Measurements from ENCODE around the gene DLGAP1. TPM values are rescaled to one million over a fixed set of nuclear protein-coding genes. Genes with fewer than 3 reads are reported as not detected.

Gene DLGAP1
- total RNA-seq, 1 donor from 2014 or later: 0.05 TPM

- Mint-ChIP-seq H3K9me3 (ENCODE audit: unreplicated experiment) (no peaks in the 10 kb centered on the region), H3K4me1 (ENCODE audit: unreplicated experiment) (peaks cover 32% of the 10 kb centered on the region), H3K27me3 (ENCODE audit: unreplicated experiment) (no peaks in the 10 kb centered on the region), H3K36me3 (ENCODE audit: unreplicated experiment) (peaks cover 4% of the 10 kb centered on the region), H3K27ac (ENCODE audit: unreplicated experiment) (no peak overlapping the region), H3K4me3 (ENCODE audit: unreplicated experiment) (no peak overlapping the region)
- TF ChIP-seq CTCF (IDR thresholded peaks at IDR 0.05): no peak
- no peak for DNase-seq (ENCODE audit: extremely low spot score, unreplicated experiment)
Measured at GRCh38 chr18:3599861-3600260, 855.2 kb downstream of the DLGAP1 start.

DNA sequence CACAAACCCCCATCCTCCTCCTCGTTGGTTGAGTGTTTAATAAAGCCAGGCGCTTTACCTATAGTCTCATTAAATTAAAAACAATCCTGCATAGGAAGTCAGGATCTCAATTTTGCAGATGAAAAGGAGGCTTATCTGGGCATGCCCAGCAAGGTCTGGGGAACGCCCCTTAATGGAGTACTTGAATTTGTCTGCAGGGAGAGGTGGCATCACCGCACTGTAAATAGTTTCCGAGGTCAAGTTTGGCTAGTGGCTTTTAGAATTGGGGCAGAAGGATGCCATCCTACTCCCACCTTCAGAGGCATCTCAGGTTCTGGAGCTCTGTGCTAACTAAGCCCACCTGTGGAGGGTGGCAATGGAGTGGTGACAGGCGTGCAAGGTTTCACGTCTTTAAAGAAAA lies 855.9 kb downstream of the DLGAP1 start:
- peaks cover 4% of the 10 kb centered on the region for H3K36me3 Mint-ChIP-seq (ENCODE audit: unreplicated experiment)
- no peaks in the 10 kb centered on the region for H3K27me3 Mint-ChIP-seq (ENCODE audit: unreplicated experiment)
- no peaks in the 10 kb centered on the region for H3K9me3 Mint-ChIP-seq (ENCODE audit: unreplicated experiment)
- no peak overlapping the region for H3K27ac Mint-ChIP-seq (ENCODE audit: unreplicated experiment)
- H3K4me3 Mint-ChIP-seq (ENCODE audit: unreplicated experiment): no peak overlapping the region
- no peak for DNase-seq (ENCODE audit: extremely low spot score, unreplicated experiment)
- TF ChIP-seq CTCF (IDR thresholded peaks at IDR 0.05): no peak
- peaks cover 38% of the 10 kb centered on the region for H3K4me1 Mint-ChIP-seq (ENCODE audit: unreplicated experiment)

DNA sequence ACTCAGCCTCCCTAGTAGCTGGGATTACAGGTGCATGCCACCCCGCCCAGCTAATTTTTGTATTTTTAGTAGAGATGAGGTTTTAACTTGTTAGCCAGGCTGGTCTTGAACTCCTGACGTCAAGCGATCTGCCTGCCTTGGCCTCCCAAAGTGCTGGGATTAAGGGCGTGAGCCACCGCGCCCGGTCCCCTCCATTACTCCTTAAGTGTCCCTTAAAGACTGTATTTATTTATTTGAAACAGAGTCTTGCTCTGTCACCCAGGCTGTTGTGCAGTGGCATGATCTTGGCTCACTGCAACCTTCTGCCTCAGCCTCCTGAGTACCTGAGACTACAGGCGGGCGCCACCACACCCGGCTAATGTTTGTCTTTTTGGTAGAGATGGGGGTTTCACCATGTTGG lies 856.5 kb downstream of the DLGAP1 start:
- Mint-ChIP-seq H3K4me1 (ENCODE audit: unreplicated experiment) (peaks cover 42% of the 10 kb centered on the region), H3K36me3 (ENCODE audit: unreplicated experiment) (peaks cover 4% of the 10 kb centered on the region), H3K4me3 (ENCODE audit: unreplicated experiment) (no peak overlapping the region), H3K9me3 (ENCODE audit: unreplicated experiment) (no peaks in the 10 kb centered on the region), H3K27me3 (ENCODE audit: unreplicated experiment) (no peaks in the 10 kb centered on the region), H3K27ac (ENCODE audit: unreplicated experiment) (no peak overlapping the region)
- no peak for DNase-seq (ENCODE audit: extremely low spot score, unreplicated experiment)
- TF ChIP-seq CTCF (IDR thresholded peaks at IDR 0.05): no peak

DNA sequence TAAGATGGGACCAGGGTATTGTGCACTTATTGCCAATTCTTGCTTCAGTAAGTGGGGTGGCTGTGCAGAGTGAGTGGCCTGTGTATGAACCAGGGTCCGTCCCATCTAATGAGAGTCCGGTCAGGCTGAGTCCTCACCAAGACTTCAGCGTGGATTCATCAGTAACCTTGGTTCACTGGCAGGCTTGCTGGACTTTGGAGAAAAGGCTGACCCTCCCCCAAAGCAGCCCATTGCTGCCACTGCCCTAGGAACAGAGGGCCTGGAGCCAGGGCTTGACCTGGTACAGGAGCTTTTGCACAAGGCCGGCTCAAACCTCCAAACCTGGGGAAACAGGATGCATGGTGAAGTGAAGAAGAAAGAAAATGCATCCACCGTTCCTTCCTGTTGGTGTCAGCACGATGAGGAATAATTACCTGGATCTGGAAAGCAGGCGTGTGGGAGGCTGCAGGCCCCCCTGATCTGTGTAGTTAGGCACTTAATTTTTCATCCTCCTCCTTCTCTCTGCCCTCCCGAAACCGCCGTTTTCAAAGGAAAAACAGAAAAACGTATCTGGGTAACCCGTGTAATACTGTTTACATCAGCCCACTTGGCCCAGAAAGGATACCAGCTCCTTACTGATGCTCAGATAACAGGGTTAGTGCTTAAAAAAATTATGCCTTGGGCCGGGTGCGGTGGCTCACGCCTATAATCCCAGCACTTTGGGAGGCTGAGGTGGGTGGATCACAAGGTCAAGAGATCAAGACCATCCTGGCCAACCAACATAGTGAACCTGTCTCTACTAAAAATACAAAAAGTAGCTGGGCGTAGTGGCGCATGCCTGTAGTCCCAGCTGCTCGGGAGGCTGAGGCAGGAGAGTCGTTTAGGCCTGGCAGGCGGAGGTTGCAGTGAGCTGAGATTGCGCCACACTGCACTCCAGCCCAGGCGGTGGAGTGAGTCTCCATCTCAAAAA lies 857.4 kb downstream of the DLGAP1 start:
- DNase-seq (ENCODE audit: extremely low spot score, unreplicated experiment): no peak
- H3K27ac Mint-ChIP-seq (ENCODE audit: unreplicated experiment): peak overlapping the region; percentile 98
- peaks cover 4% of the 10 kb centered on the region for H3K36me3 Mint-ChIP-seq (ENCODE audit: unreplicated experiment)
- no peak overlapping the region for H3K4me3 Mint-ChIP-seq (ENCODE audit: unreplicated experiment)
- peaks cover 51% of the 10 kb centered on the region for H3K4me1 Mint-ChIP-seq (ENCODE audit: unreplicated experiment)
- TF ChIP-seq CTCF (IDR thresholded peaks at IDR 0.05): no peak
- H3K27me3 Mint-ChIP-seq (ENCODE audit: unreplicated experiment): no peaks in the 10 kb centered on the region
- no peaks in the 10 kb centered on the region for H3K9me3 Mint-ChIP-seq (ENCODE audit: unreplicated experiment)

GRCh38 chr18:3596637-3597384 lies 858.3 kb downstream of the DLGAP1 start:
- Mint-ChIP-seq H3K27me3 (ENCODE audit: unreplicated experiment) (no peaks in the 10 kb centered on the region), H3K4me3 (ENCODE audit: unreplicated experiment) (peak overlapping the region; percentile 15), H3K27ac (ENCODE audit: unreplicated experiment) (peak overlapping the region; percentile 98), H3K36me3 (ENCODE audit: unreplicated experiment) (peaks cover 4% of the 10 kb centered on the region), H3K9me3 (ENCODE audit: unreplicated experiment) (no peaks in the 10 kb centered on the region), H3K4me1 (ENCODE audit: unreplicated experiment) (peaks cover 50% of the 10 kb centered on the region)
- DNase-seq (ENCODE audit: extremely low spot score, unreplicated experiment): no peak
- no peak for TF ChIP-seq CTCF (IDR thresholded peaks at IDR 0.05)
